ENCODE results near the gene BANF2.

Gene BANF2

DNA sequence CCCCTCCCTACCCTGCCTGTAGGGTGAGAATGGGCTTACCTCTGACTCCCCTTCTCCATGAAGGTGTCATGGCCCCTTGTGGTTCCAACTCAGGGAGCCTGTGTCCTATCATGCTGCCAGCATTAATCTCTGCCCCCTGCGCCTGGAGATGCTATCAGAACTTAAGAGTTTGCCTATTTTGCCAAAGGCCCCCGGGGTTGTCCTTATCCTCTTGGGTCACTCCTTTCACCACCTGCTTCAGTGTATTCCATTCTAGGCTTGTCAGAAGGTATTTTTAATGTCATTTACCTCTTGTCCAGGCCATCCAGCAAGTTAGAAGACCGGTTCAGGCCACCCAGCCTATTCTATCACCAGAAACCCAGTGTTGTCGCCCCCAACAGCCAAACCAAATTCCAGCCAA is 28.2 kb upstream of the BANF2 start:
- no peak for DNase-seq (ENCODE audit: low read depth)
- H3K4me3 ChIP-seq (ENCODE audit: low read depth, low read length): no peak overlapping the region
- TF ChIP-seq, protein P1, sequence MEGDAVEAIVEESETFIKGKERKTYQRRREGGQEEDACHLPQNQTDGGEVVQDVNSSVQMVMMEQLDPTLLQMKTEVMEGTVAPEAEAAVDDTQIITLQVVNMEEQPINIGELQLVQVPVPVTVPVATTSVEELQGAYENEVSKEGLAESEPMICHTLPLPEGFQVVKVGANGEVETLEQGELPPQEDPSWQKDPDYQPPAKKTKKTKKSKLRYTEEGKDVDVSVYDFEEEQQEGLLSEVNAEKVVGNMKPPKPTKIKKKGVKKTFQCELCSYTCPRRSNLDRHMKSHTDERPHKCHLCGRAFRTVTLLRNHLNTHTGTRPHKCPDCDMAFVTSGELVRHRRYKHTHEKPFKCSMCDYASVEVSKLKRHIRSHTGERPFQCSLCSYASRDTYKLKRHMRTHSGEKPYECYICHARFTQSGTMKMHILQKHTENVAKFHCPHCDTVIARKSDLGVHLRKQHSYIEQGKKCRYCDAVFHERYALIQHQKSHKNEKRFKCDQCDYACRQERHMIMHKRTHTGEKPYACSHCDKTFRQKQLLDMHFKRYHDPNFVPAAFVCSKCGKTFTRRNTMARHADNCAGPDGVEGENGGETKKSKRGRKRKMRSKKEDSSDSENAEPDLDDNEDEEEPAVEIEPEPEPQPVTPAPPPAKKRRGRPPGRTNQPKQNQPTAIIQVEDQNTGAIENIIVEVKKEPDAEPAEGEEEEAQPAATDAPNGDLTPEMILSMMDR (IDR thresholded peaks at IDR 0.05; ENCODE audit: control insufficient read depth, extremely low read depth, insufficient read depth): no peak

DNA sequence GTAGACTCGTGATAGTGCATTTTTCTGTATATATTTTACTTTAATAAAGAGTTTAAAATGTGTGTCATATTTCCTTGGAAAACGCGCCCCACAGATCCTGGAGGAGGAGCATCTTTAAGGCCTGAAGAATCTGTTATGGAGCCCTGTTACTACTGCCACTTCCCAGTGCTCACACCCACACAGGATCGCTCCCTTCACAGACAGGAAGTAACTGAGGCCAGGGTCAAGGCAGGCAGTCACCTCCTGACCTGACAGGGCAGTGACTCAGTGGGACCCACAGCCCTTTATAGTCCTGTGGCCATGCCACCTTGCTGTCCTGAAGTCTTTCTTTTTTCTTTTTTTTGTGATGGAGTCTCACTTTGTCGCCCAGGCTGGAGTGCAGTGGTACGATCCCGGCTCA is 26.7 kb upstream of the BANF2 start:
- no peak overlapping the region for H3K4me3 ChIP-seq (ENCODE audit: low read depth, low read length)
- TF ChIP-seq, protein P1 (IDR thresholded peaks at IDR 0.05; ENCODE audit: control insufficient read depth, extremely low read depth, insufficient read depth): no peak
- DNase-seq (ENCODE audit: low read depth): no peak

DNA sequence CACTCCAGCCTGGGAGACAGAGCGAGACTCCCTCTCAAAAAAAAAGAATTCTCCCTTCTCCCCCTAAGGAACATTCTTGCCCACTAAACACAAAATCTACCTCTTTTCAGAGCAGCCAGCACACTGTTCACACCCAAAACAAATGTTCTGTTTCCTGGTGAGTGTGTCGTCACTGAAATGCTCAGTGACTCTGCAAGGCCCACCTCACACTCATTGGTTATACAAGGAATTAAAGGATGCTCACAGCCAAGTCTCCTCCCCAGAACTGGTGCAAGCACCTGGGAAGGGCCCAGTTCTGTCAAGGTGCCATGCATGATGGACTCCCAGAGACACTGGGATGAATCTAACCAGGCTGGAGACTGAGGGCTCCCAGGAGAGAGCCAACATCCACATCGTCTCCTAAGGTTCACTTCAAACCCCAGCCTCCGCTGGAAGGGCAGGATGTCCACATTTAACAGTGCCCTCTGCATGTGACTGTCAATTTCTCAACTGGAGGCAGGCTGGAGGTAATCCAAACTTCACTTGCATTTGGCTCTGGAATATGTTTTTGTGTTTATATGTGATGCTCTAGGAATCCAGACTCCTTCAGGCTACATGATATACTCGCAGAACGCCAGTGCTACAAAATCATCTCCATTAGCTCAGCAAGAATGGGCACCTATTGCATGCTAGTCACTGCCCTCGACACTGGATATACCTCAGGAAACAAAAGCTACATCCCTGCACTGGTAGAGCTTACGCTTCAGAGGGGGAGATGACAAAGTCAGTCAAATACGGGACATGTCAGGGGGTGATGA is 24.8 kb upstream of the BANF2 start:
- DNase-seq (ENCODE audit: low read depth): no peak
- TF ChIP-seq, protein P1 (IDR thresholded peaks at IDR 0.05; ENCODE audit: control insufficient read depth, extremely low read depth, insufficient read depth): no peak
- no peak overlapping the region for H3K4me3 ChIP-seq (ENCODE audit: low read depth, low read length)

DNA sequence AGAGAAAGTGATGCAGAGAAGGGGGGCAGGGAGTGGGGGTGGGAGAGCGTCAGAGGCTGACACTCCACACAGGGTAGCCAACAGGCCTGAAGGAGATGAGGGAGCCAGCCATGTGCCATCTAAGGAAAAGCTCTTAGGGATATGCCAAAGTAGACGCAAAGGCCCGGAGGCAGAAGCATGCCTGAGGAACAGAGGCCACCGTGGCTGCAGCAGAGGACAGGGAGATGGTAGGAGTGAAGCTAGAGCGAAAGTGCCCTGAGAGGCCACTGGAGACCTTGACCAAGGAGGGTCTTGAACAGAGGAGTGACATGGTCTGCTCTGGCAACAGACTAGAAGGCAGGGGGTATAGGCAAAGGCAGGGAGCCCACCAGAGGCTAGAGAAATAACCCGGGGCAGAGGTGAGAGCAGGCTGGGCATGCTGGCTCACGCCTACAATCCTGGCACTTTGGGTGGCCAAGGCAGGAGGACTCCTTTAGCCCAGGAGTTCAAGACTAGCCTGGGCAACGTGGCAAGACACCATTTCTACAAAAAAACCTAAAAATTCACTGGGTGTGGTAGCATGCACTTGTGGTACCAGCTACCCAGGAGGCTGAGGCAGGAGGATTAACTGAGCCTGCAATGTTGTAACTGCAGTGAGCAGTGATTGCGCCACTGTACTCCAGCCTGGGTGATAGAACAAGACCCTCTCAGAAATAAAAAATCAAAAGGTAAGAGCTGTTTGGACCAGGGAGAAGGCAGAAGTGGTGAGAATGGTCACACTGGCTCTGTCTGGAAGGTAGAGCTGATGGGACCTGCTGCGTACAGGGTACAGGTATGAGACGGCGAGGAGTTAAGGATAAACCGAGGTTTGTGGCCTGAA is 24.0 kb upstream of the BANF2 start:
- DNase-seq (ENCODE audit: low read depth): no peak
- TF ChIP-seq, protein P1 (IDR thresholded peaks at IDR 0.05; ENCODE audit: control insufficient read depth, extremely low read depth, insufficient read depth): no peak
- no peak overlapping the region for H3K4me3 ChIP-seq (ENCODE audit: low read depth, low read length)

GRCh38 chr20:17676378-17676759 is 23.4 kb upstream of the BANF2 start:
- no peak overlapping the region for H3K4me3 ChIP-seq (ENCODE audit: low read depth, low read length)
- TF ChIP-seq, protein P1 (IDR thresholded peaks at IDR 0.05; ENCODE audit: control insufficient read depth, extremely low read depth, insufficient read depth): no peak
- DNase-seq (ENCODE audit: low read depth): no peak

- no peak overlapping the region for H3K4me3 ChIP-seq (ENCODE audit: low read depth, low read length)
- TF ChIP-seq, protein P1 (IDR thresholded peaks at IDR 0.05; ENCODE audit: control insufficient read depth, extremely low read depth, insufficient read depth): no peak
- DNase-seq (ENCODE audit: low read depth): no peak
Observed at GRCh38 chr20:17676942-17677341, 22.8 kb upstream of the BANF2 start.

All from LNCaP clone FGC (cell line).